NCI-H2227 (cell line): ENCODE results near the gene MEN1.

Source experiments
- DNase-seq: peaks from one replicate; lab custom pipeline; 2025; ENCODE audit not compliant: unreplicated experiment; lab: John Stamatoyannopoulos, UW

Gene MEN1

GRCh38 chr11:64803158-64803845 lies 7.0 kb downstream of the MEN1 start, which contains the start of gene MAP4K2:
Gene MAP4K2, minus strand, starts transcription at chr11:64803214. Its CDS starts 65 bp downstream, at chr11:64803149.
- DNase-seq: peak; percentile 94

- no peak for DNase-seq
Observed at GRCh38 chr11:64802370-64803157, 7.8 kb downstream of the MEN1 start.

GRCh38 chr11:64801561-64802369 lies 8.6 kb downstream of the MEN1 start:
- no peak for DNase-seq

GRCh38 chr11:64801158-64801464 lies 9.2 kb downstream of the MEN1 start:
- no peak for DNase-seq

- no peak for DNase-seq
Observed at GRCh38 chr11:64800303-64801157, 9.8 kb downstream of the MEN1 start.

GRCh38 chr11:64799623-64800302 lies 10.6 kb downstream of the MEN1 start:
- peak; percentile 17 for DNase-seq

GRCh38 chr11:64799256-64799622 lies 11.1 kb downstream of the MEN1 start:
- no peak for DNase-seq

- DNase-seq: no peak
Observed at GRCh38 chr11:64796757-64797541, 13.4 kb downstream of the MEN1 start.

- DNase-seq: no peak
Observed at GRCh38 chr11:64796047-64796756, 14.1 kb downstream of the MEN1 start.

- DNase-seq: no peak
Observed at GRCh38 chr11:64794526-64794925, 15.8 kb downstream of the MEN1 start.

- DNase-seq: no peak
Observed at GRCh38 chr11:64793271-64794160, 16.8 kb downstream of the MEN1 start.

GRCh38 chr11:64792482-64792881 lies 17.9 kb downstream of the MEN1 start:
- DNase-seq: no peak

- DNase-seq: no peak
Observed at GRCh38 chr11:64791781-64792291, 18.5 kb downstream of the MEN1 start.

- DNase-seq: no peak
Observed at GRCh38 chr11:64790205-64791095, 19.9 kb downstream of the MEN1 start.

GRCh38 chr11:64789331-64790204 lies 20.8 kb downstream of the MEN1 start:
- DNase-seq: no peak
